CD4-positive, CD25-positive, alpha-beta regulatory T cell (primary cell): ENCODE data around the gene PRSS2. TPM values are rescaled to one million over a fixed set of nuclear protein-coding genes. Genes with fewer than 3 reads are reported as not detected.

Source experiments
- ATAC-seq, 2 donors: fragments of 150-1000 bp; cut with Tn5 transposase; one replicate each; pipeline ENCODE4 v1.10.0; 2021; ENCODE audit warnings: low read depth in 2 of 2, moderate number of reproducible peaks in 2 of 2, moderate library complexity in 1 of 2
- DNase-seq, 3 donors: peaks; one replicate each; pipeline versions ENCODE4 v3.0.0 to v3.0.0-alpha.2; 2012 to 2022; ENCODE audit warnings: mixed read lengths in 1 of 3
- H3K27ac ChIP-seq: one replicate; pipeline ENCODE4 v1.7.0; 2013; ENCODE audit warnings: mild to moderate bottlenecking, low read length; ENCODE audit not compliant: insufficient read depth, poor library complexity, severe bottlenecking
- H3K27me3 ChIP-seq: one replicate; pipeline ENCODE4 v1.7.0; 2013; ENCODE audit warnings: low read length; ENCODE audit not compliant: control insufficient read depth, insufficient read depth
- H3K36me3 ChIP-seq: one replicate; pipeline ENCODE4 v1.7.0; 2013; ENCODE audit warnings: mild to moderate bottlenecking, low read length, moderate library complexity; ENCODE audit not compliant: control insufficient read depth, insufficient read depth
- H3K4me1 ChIP-seq: 2 replicates; pipeline ENCODE4 v1.7.0; 2013; ENCODE audit warnings: mild to moderate bottlenecking, low read length; ENCODE audit not compliant: insufficient read depth, control insufficient read depth, poor library complexity, severe bottlenecking
- H3K4me3 ChIP-seq: one replicate; pipeline ENCODE4 v1.7.0; 2013; ENCODE audit warnings: low read depth, mild to moderate bottlenecking, low read length, moderate library complexity
- H3K9me3 ChIP-seq, 2 experiments: 1 replicate in 1 of 2; 2 replicates in 1 of 2; pipeline ENCODE4 v1.7.0; 2013; ENCODE audit warnings: low read length in 2 of 2, mild to moderate bottlenecking in 1 of 2, moderate library complexity in 1 of 2; ENCODE audit not compliant: control insufficient read depth in 2 of 2
- H3K27ac Mint-ChIP-seq, 3 donors: one replicate each; pipeline ENCODE4 v1.8.0; 2020 to 2022; ENCODE audit warnings: mild to moderate bottlenecking in 3 of 3, mixed read lengths in 3 of 3, moderate library complexity in 2 of 3
- H3K27me3 Mint-ChIP-seq: one replicate; pipeline ENCODE4 v1.8.0; 2022; ENCODE audit warnings: mild to moderate bottlenecking, mixed read lengths
- H3K36me3 Mint-ChIP-seq: one replicate; pipeline ENCODE4 v1.8.0; 2020; ENCODE audit warnings: mixed read lengths
- H3K4me1 Mint-ChIP-seq, 4 donors: one replicate each; pipeline ENCODE4 v1.8.0; 2020 to 2022; ENCODE audit warnings: mixed read lengths in 4 of 4, mild to moderate bottlenecking in 1 of 4
- H3K4me3 Mint-ChIP-seq, 4 donors: one replicate each; pipeline ENCODE4 v1.8.0; 2020 to 2022; ENCODE audit warnings: mild to moderate bottlenecking in 4 of 4, mixed read lengths in 4 of 4, moderate library complexity in 3 of 4
- H3K9me3 Mint-ChIP-seq, 7 donors: one replicate each; pipeline ENCODE4 v1.8.0; 2020 to 2022; ENCODE audit warnings: mixed read lengths in 7 of 7, mild to moderate bottlenecking in 3 of 7, moderate library complexity in 2 of 7
- polyA plus RNA-seq, 4 donors: library from polyadenylated mRNA; unstranded; fragments of 300-500 nt; fragmentation: Illumina TruSeq; gene quantifications; one replicate each; pipeline ENCODE4 v1.2.3, GENCODE V29; 2021
- total RNA-seq: library from RNA; stranded (reverse); gene quantifications from one replicate; pipeline ENCODE4 v1.2.3, GENCODE V29; 2022

PRSS2 gene
- total and polyA plus RNA-seq, 5 donors from 2014 or later = 0.52 to 3.2 (median 2.7) TPM

- Histone ChIP-seq H3K27ac (peak overlapping the region; percentile 100), H3K27me3 (no peaks in the 10 kb centered on the region), H3K4me3 (peak overlapping the region; percentile 87), H3K4me1 (peaks cover 75% of the 10 kb centered on the region), H3K9me3 (no peaks in the 10 kb centered on the region), H3K36me3 (no peaks in the 10 kb centered on the region)
- Mint-ChIP-seq H3K9me3 (no peaks in the 10 kb centered on the region), H3K27me3 (peaks cover 9% of the 10 kb centered on the region), H3K27ac (peak overlapping the region; percentile 96 to 100 (median 99)), H3K36me3 (no peaks in the 10 kb centered on the region), H3K4me1 (peaks cover 22 to 86% (median 69%) of the 10 kb centered on the region in 4 donors), H3K4me3 (peak overlapping the region; percentile 81 to 100 (median 86))
- ATAC-seq = no peak
- DNase-seq = peak in 2 of 3 donors; percentile 84 to 85
Measured at GRCh38 chr7:142811154-142811737, 40.5 kb downstream of the PRSS2 start.

DNA sequence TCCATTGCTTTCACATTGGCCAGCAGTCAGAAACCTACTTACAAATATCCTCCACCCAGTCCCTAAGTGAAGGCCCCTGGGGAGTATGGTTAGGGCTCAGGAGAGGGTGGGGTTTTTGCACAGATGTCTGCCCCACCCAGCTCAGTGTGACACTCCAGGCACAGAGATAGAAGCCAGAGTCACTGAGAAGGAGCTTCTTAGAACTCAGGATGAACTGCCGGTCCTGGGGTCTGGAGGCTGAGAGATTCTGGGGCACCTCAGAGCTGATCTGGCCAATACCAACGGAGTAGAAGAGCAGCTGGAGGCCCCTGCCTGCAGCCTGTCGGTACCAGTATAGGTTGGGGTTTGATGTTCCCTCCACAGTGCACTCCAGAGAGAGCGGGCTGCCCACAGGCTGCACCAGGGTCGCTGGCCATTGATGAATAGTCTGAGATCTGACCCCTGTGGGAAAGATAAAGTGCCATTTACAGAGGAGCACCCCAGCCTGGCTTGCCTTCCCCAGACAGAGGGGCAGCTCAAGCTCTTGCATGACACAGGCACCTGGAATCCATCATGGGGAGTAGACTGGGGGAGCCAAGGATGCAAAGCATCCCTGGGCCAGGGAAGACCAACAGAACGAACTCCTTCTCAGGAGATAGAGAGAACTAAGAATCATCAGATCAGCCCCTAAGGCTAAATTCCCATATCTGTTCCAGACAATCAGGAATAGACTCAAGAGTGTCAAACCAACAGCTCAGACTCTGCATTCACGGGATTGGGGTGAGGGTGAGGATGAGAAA is 41.9 kb downstream of the PRSS2 start:
- no peaks in the 10 kb centered on the region for H3K27me3 ChIP-seq
- peak in 1 of 3 donors; percentile 88 for DNase-seq
- Mint-ChIP-seq H3K4me1 (peaks cover 22 to 73% (median 56%) of the 10 kb centered on the region in 4 donors), H3K27ac (peak overlapping the region; percentile 96 to 100 (median 99)), H3K36me3 (peaks cover 7% of the 10 kb centered on the region), H3K4me3 (peak overlapping the region; percentile 80 to 100 (median 84)), H3K27me3 (peaks cover 9% of the 10 kb centered on the region), H3K9me3 (no peaks in the 10 kb centered on the region)
- peak overlapping the region; percentile 72 for H3K4me3 ChIP-seq
- ATAC-seq = no peak
- H3K9me3 ChIP-seq = no peaks in the 10 kb centered on the region
- peak overlapping the region; percentile 100 for H3K27ac ChIP-seq
- H3K36me3 ChIP-seq = no peaks in the 10 kb centered on the region
- peaks cover 61% of the 10 kb centered on the region for H3K4me1 ChIP-seq

- H3K9me3 Mint-ChIP-seq = no peaks in the 10 kb centered on the region
- DNase-seq = peak in 1 of 3 donors; percentile 60
- Histone ChIP-seq H3K4me1 (peaks cover 55% of the 10 kb centered on the region), H3K27me3 (no peaks in the 10 kb centered on the region), H3K4me3 (peak overlapping the region; percentile 72), H3K36me3 (no peaks in the 10 kb centered on the region), H3K27ac (peak overlapping the region; percentile 100), H3K9me3 (no peaks in the 10 kb centered on the region)
- H3K36me3 Mint-ChIP-seq = peaks cover 7% of the 10 kb centered on the region
- H3K27ac Mint-ChIP-seq = peak overlapping the region; percentile 96 to 100 (median 99)
- peaks cover 10% of the 10 kb centered on the region for H3K27me3 Mint-ChIP-seq
- ATAC-seq = no peak
- H3K4me1 Mint-ChIP-seq = peaks cover 16 to 67% (median 50%) of the 10 kb centered on the region in 4 donors
- H3K4me3 Mint-ChIP-seq = peak overlapping the region; percentile 80 to 100 (median 84)
Measured at GRCh38 chr7:142813226-142813625, 42.5 kb downstream of the PRSS2 start.

DNA sequence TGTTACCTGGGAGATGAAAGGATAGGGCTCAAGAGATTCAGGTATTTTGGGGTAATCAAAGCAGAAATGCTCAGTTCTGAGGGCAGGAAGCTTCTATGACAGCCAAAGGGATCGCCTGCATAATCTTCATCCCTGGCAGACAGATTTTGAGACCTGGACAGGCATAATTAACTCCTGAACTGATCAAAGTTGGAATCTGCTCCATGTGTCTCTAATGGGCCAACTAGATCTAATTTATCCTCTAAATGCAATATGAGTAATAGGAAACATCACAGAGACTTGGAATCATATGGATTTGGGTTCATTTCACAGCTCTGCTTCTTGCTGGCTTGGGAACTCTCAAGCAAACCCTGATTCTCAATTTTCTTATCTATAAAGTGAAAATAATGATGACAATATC is 42.9 kb downstream of the PRSS2 start:
- H3K27ac Mint-ChIP-seq = peak overlapping the region; percentile 96 to 100 (median 99)
- peak overlapping the region; percentile 80 to 100 (median 84) for H3K4me3 Mint-ChIP-seq
- Histone ChIP-seq H3K4me1 (peaks cover 50% of the 10 kb centered on the region), H3K27ac (peak overlapping the region; percentile 100), H3K9me3 (no peaks in the 10 kb centered on the region), H3K4me3 (peak overlapping the region; percentile 72), H3K36me3 (no peaks in the 10 kb centered on the region), H3K27me3 (no peaks in the 10 kb centered on the region)
- H3K4me1 Mint-ChIP-seq = peaks cover 15 to 63% (median 47%) of the 10 kb centered on the region in 4 donors
- H3K36me3 Mint-ChIP-seq = peaks cover 7% of the 10 kb centered on the region
- H3K27me3 Mint-ChIP-seq = peaks cover 13% of the 10 kb centered on the region
- DNase-seq (no peak), ATAC-seq (no peak)
- H3K9me3 Mint-ChIP-seq = peaks cover 0 to 1% (median 0%) of the 10 kb centered on the region in 7 donors

DNA sequence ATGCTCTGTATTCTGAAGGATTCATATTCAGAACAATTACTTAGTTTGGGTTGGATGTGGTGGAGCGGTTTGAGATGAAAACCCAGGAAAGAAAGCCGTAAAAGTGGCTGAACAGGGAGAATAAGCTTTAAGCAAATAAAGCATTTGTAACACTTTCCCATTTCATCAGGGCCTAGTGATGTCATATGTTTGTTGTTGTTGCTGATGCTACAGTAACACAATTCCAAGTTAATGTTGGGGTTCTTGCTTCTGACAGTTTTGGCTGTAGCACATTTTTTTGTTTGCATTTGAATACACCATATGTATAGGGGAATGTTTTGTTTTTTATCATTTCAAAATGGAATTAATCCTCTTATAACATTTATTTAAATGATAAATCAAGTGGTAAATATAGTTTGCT is 43.7 kb downstream of the PRSS2 start:
- peak overlapping the region; percentile 72 for H3K4me3 ChIP-seq
- H3K27me3 Mint-ChIP-seq = peaks cover 15% of the 10 kb centered on the region
- H3K27me3 ChIP-seq = no peaks in the 10 kb centered on the region

GRCh38 chr7:142815134-142815533 is 44.4 kb downstream of the PRSS2 start:
- H3K36me3 Mint-ChIP-seq = peaks cover 7% of the 10 kb centered on the region
- Histone ChIP-seq H3K4me1 (peaks cover 36% of the 10 kb centered on the region), H3K9me3 (no peaks in the 10 kb centered on the region), H3K27me3 (no peaks in the 10 kb centered on the region), H3K27ac (peak overlapping the region; percentile 26), H3K36me3 (no peaks in the 10 kb centered on the region), H3K4me3 (peak overlapping the region; percentile 72)
- H3K9me3 Mint-ChIP-seq = peaks cover 0 to 3% (median 0%) of the 10 kb centered on the region in 7 donors
- H3K27me3 Mint-ChIP-seq = peaks cover 21% of the 10 kb centered on the region
- H3K4me3 Mint-ChIP-seq = peak overlapping the region; percentile 64 to 81 (median 76)
- ATAC-seq (no peak), DNase-seq (peak in 1 of 3 donors; percentile 23)
- peak overlapping the region in 2 of 3 donors; percentile 85 to 100 for H3K27ac Mint-ChIP-seq
- H3K4me1 Mint-ChIP-seq = peaks cover 17 to 56% (median 41%) of the 10 kb centered on the region in 4 donors

More for the DNA sequence above, 43.7 kb downstream of the PRSS2 start:
- peak overlapping the region; percentile 83 to 100 (median 90) for H3K27ac Mint-ChIP-seq
- peaks cover 7% of the 10 kb centered on the region for H3K36me3 Mint-ChIP-seq
- peaks cover 43% of the 10 kb centered on the region for H3K4me1 ChIP-seq
- ATAC-seq = no peak
- peak overlapping the region; percentile 58 to 100 (median 81) for H3K4me3 Mint-ChIP-seq
- no peak overlapping the region for H3K27ac ChIP-seq
- DNase-seq = no peak
- no peaks in the 10 kb centered on the region for H3K9me3 ChIP-seq
- H3K36me3 ChIP-seq = no peaks in the 10 kb centered on the region
- peaks cover 17 to 63% (median 44%) of the 10 kb centered on the region in 4 donors for H3K4me1 Mint-ChIP-seq
- H3K9me3 Mint-ChIP-seq = peaks cover 0 to 3% (median 0%) of the 10 kb centered on the region in 7 donors

GRCh38 chr7:142817506-142817905 is 46.7 kb downstream of the PRSS2 start:
- Mint-ChIP-seq H3K36me3 (peaks cover 10% of the 10 kb centered on the region), H3K27me3 (peaks cover 44% of the 10 kb centered on the region)
- no peak overlapping the region for H3K27ac ChIP-seq

More at GRCh38 chr7:142817506-142817905, 46.7 kb downstream of the PRSS2 start:
- no peak overlapping the region for H3K4me3 Mint-ChIP-seq
- Histone ChIP-seq H3K4me1 (peaks cover 12% of the 10 kb centered on the region), H3K36me3 (no peaks in the 10 kb centered on the region), H3K4me3 (no peak overlapping the region), H3K9me3 (peaks cover 0 to under 1% of the 10 kb centered on the region in 2 experiments), H3K27me3 (no peaks in the 10 kb centered on the region)
- peaks cover 10 to 37% (median 21%) of the 10 kb centered on the region in 4 donors for H3K4me1 Mint-ChIP-seq
- H3K27ac Mint-ChIP-seq = peak overlapping the region; percentile 7 to 60 (median 17)
- H3K9me3 Mint-ChIP-seq = peaks cover 0 to 9% (median 7%) of the 10 kb centered on the region in 7 donors
- ATAC-seq (no peak), DNase-seq (no peak)
